Measurements from ENCODE around the gene SH3BGRL3. TPM values are rescaled to one million over a fixed set of nuclear protein-coding genes. Genes with fewer than 3 reads are reported as not detected.
A peak's percentile ranks its signal among the peaks of the same experiment; 100 is the strongest.

Gene SH3BGRL3
- total RNA-seq, 6 donors from 2014 or later, result 39.1 to 271 (median 156) TPM

DNA sequence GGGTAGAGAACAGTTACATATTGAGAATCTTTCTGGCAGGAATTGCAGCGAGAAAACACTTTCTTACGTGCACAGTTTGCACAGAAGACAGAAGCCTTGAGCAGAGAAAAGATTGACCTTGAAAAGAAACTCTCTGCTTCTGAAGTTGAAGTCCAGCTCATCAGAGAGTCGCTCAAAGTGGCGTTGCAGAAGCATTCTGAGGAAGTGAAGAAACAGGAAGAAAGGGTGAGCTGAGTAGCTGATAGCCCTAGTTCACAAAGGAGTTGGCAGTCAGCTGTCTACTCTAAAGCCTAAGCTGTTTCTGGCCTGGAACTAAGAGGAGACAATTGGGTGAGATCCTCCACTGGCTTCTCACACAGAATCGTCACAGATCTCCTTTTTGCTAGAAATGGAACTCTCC is 20.3 kb upstream of the SH3BGRL3 start:
- DNase-seq (peak in 1 of 2 donors; percentile 31), ATAC-seq (ENCODE audit: low FRiP score in 2 of 2) (peak; percentile 60 to 70)
- Histone ChIP-seq H3K9me3 (no peaks in the 10 kb centered on the region), H3K36me3 (peaks cover 0 to 49% (median 32%) of the 10 kb centered on the region in 4 donors), H3K27ac (peak overlapping the region in 1 of 4 donors; percentile 8), H3K27me3 (no peaks in the 10 kb centered on the region), H3K4me3 (no peak overlapping the region), H3K4me1 (no peaks in the 10 kb centered on the region)
- TF ChIP-seq POLR2AphosphoS5 (IDR thresholded peaks at IDR 0.05), result no peak
- no peak for TF ChIP-seq POLR2A (IDR thresholded peaks at IDR 0.05)
- TF ChIP-seq, protein P1, sequence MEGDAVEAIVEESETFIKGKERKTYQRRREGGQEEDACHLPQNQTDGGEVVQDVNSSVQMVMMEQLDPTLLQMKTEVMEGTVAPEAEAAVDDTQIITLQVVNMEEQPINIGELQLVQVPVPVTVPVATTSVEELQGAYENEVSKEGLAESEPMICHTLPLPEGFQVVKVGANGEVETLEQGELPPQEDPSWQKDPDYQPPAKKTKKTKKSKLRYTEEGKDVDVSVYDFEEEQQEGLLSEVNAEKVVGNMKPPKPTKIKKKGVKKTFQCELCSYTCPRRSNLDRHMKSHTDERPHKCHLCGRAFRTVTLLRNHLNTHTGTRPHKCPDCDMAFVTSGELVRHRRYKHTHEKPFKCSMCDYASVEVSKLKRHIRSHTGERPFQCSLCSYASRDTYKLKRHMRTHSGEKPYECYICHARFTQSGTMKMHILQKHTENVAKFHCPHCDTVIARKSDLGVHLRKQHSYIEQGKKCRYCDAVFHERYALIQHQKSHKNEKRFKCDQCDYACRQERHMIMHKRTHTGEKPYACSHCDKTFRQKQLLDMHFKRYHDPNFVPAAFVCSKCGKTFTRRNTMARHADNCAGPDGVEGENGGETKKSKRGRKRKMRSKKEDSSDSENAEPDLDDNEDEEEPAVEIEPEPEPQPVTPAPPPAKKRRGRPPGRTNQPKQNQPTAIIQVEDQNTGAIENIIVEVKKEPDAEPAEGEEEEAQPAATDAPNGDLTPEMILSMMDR (IDR thresholded peaks at IDR 0.05), result no peak
- TF ChIP-seq EP300 (IDR thresholded peaks at IDR 0.05), result no peak
- WGBS, 2 donors, result 70 to 79% methylated on average over 5 of the region's 5 CpGs

DNA sequence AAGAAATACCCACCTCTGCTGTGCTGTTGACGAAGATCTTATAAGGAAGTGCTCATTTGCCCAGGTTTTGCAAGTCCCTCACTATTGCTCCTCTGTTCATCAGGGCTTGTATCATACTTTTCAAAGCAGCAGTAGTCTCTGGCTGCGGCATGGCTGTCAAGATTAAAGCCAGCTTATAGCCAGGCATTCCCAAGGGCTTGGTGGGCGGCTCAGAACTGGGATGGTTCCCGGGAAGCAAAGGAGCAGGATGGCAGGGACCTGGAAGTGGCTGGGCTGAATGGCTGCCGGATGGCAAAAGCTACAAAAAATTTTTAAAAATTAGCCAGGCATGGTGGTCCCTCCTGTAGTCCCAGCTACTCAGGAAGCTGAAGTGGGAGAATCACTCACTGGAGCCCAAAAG is 16.7 kb upstream of the SH3BGRL3 start:
- H3K27me3 ChIP-seq, result no peaks in the 10 kb centered on the region
- TF ChIP-seq POLR2AphosphoS5 (IDR thresholded peaks at IDR 0.05), result no peak
- no peak for TF ChIP-seq EP300 (IDR thresholded peaks at IDR 0.05)
- TF ChIP-seq, protein P1 (IDR thresholded peaks at IDR 0.05), result no peak
- no peak for TF ChIP-seq POLR2A (IDR thresholded peaks at IDR 0.05)
- 98 to 100% methylated on average over 5 of the region's 5 CpGs for WGBS, 2 donors
- no peaks in the 10 kb centered on the region for H3K9me3 ChIP-seq
- H3K4me3 ChIP-seq, result no peak overlapping the region
- no peak overlapping the region for H3K27ac ChIP-seq
- H3K36me3 ChIP-seq, result peaks cover 0 to 36% (median 24%) of the 10 kb centered on the region in 4 donors
- DNase-seq, result no peak
- ATAC-seq (ENCODE audit: low FRiP score in 2 of 2), result no peak
- no peaks in the 10 kb centered on the region for H3K4me1 ChIP-seq

DNA sequence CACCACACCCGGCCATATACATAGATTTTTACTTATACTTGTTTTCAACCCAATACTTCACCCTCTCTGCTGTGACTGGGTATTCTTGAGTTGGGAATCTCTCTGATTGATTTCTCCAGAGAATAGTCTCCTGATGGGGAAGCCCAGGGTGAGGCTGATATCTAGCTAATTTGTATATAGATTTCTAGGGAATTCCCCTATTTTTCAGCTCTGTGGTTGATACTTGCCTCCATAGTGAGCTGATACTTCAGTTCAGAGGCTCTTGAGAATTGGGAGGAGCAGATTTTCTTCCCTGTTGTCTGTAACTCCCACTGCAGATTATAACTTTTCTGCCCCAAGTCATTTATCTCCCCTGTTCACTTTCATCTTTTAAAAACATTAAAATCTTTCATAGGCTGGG is 14.5 kb upstream of the SH3BGRL3 start:
- 94 to 95% methylated on average over 1 of the region's 1 CpG for WGBS, 2 donors
- no peak for DNase-seq
- no peaks in the 10 kb centered on the region for H3K27me3 ChIP-seq
- peaks cover 0 to 9% (median 3%) of the 10 kb centered on the region in 4 donors for H3K9me3 ChIP-seq
- no peak overlapping the region for H3K4me3 ChIP-seq
- H3K27ac ChIP-seq, result no peak overlapping the region
- ATAC-seq (ENCODE audit: low FRiP score in 2 of 2), result no peak
- TF ChIP-seq EP300 (IDR thresholded peaks at IDR 0.05) (no peak), POLR2AphosphoS5 (IDR thresholded peaks at IDR 0.05) (no peak), POLR2A (IDR thresholded peaks at IDR 0.05) (no peak)
- TF ChIP-seq, protein P1 (IDR thresholded peaks at IDR 0.05), result no peak
- H3K4me1 ChIP-seq, result no peaks in the 10 kb centered on the region
- H3K36me3 ChIP-seq, result peaks cover 0 to 39% (median 19%) of the 10 kb centered on the region in 4 donors

DNA sequence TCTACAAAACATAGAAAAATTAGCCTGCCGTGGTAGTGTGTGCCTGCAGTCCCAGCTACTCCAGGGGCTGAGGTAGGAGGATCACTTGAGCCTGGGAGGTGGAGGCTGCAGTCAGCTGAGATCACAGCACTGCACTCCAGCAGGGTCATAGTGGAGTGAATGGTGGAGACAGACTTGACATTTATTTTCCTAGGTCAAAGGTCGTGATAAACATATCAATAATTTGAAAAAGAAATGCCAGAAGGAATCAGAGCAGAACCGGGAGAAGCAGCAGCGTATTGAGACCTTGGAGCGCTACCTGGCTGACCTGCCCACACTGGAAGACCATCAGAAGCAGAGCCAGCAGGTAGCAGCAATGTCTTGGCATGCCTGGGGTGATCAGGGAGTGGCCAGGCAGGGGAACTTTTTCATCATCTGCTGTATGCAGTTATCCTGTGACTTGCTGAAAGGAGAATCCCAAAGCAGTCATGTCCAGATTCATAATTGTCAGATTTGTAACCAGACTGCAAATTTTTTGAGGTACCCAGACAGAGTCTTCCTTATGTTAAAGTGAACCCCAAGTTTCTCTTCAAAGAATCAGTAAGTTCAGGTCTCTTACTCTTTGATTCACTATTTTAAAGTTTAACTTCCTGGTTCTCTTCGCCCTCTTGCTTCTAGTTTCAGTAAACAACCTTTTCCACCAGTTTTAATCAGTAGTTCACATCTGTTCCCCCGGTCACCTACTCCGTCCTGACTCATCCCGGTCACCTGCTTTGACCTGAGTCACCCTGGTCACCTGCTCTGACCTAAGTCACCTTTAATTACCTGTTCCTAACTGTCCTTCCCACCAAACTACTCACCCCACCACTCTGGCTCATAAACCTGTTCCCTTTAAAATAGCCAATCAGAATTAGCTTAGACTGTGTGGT is 11.3 kb upstream of the SH3BGRL3 start:
- 95% methylated on average over 9 of the region's 9 CpGs for WGBS, 2 donors
- H3K36me3 ChIP-seq, result peaks cover 0 to 32% (median 16%) of the 10 kb centered on the region in 4 donors
- DNase-seq (no peak), ATAC-seq (ENCODE audit: low FRiP score in 2 of 2) (no peak)
- H3K27ac ChIP-seq, result no peak overlapping the region
- TF ChIP-seq POLR2A (IDR thresholded peaks at IDR 0.05) (no peak), POLR2AphosphoS5 (IDR thresholded peaks at IDR 0.05) (no peak), EP300 (IDR thresholded peaks at IDR 0.05) (no peak)
- TF ChIP-seq, protein P1 (IDR thresholded peaks at IDR 0.05), result no peak
- H3K4me1 ChIP-seq, result no peaks in the 10 kb centered on the region
- H3K27me3 ChIP-seq, result no peaks in the 10 kb centered on the region
- peaks cover 0 to 9% (median 3%) of the 10 kb centered on the region in 4 donors for H3K9me3 ChIP-seq
- no peak overlapping the region for H3K4me3 ChIP-seq
